Nephron progenitor cell (in vitro differentiated cells): Measurements from ENCODE around the gene VGLL4.

Source experiments
- DNase-seq: peaks from one replicate; pipeline ENCODE4 v3.0.0; 2021
- H3K27ac Mint-ChIP-seq: 2 replicates; pipeline ENCODE4 v1.8.0; 2021; ENCODE audit warnings: mild to moderate bottlenecking, moderate library complexity, mixed read lengths
- H3K27me3 Mint-ChIP-seq: 2 replicates; pipeline ENCODE4 v1.8.0; 2021; ENCODE audit warnings: mild to moderate bottlenecking, low read depth, mixed read lengths; ENCODE audit not compliant: poor library complexity
- H3K36me3 Mint-ChIP-seq: 2 replicates; pipeline ENCODE4 v1.8.0; 2021; ENCODE audit warnings: low read depth, mixed read lengths
- H3K4me1 Mint-ChIP-seq: 2 replicates; pipeline ENCODE4 v1.8.0; 2021; ENCODE audit warnings: mixed read lengths
- H3K4me3 Mint-ChIP-seq: 2 replicates; pipeline ENCODE4 v1.8.0; 2021; ENCODE audit warnings: mild to moderate bottlenecking, moderate library complexity, mixed read lengths
- H3K9me3 Mint-ChIP-seq: 2 replicates; pipeline ENCODE4 v1.8.0; 2021; ENCODE audit warnings: mild to moderate bottlenecking, moderate library complexity, mixed read lengths
- TF ChIP-seq, protein P1 (sequence below): fragments of 200-600 bp; sonication (generic); IDR thresholded peaks from 2 replicates; pipeline ENCODE4 v1.5.0; 2021; ENCODE audit warnings: antibody characterized with exemption

VGLL4 gene

DNA sequence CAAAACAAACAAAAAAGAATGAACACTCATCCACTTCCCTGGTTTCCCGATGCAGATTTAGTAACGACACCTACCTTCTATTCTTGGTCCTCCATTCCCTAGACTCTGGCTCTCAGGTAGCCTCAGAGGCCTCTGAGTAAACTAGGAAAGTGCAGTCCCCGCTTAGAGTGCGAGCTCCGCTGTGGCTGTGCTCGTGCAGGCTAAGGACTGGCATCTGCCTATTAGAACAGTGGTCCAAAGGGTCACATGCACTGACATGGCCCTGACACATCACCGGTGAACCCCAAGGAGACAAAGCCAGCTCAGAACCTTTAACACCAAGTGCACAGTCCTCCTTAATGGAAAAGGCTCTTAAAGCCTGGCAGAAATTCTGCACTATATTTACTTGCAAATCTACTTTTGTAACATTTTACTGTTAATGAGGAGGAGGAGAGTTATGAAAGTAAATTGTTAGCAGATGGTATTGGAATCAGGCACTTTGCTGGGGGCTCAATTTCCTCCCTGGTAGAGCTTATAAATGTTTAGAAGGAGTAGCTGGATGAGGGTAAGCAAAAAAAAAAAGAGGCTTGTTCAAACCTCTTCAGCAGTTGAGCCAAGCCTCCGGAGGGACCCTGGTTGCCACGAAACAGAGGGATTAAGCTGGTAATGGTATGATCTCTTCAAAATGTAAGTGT is 31.1 kb downstream of the VGLL4 start:
- H3K27me3 Mint-ChIP-seq = no peaks in the 10 kb centered on the region
- H3K9me3 Mint-ChIP-seq = no peaks in the 10 kb centered on the region
- TF ChIP-seq, protein P1, sequence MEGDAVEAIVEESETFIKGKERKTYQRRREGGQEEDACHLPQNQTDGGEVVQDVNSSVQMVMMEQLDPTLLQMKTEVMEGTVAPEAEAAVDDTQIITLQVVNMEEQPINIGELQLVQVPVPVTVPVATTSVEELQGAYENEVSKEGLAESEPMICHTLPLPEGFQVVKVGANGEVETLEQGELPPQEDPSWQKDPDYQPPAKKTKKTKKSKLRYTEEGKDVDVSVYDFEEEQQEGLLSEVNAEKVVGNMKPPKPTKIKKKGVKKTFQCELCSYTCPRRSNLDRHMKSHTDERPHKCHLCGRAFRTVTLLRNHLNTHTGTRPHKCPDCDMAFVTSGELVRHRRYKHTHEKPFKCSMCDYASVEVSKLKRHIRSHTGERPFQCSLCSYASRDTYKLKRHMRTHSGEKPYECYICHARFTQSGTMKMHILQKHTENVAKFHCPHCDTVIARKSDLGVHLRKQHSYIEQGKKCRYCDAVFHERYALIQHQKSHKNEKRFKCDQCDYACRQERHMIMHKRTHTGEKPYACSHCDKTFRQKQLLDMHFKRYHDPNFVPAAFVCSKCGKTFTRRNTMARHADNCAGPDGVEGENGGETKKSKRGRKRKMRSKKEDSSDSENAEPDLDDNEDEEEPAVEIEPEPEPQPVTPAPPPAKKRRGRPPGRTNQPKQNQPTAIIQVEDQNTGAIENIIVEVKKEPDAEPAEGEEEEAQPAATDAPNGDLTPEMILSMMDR = no peak
- no peak for DNase-seq
- peak overlapping the region; percentile 92 for H3K27ac Mint-ChIP-seq
- H3K36me3 Mint-ChIP-seq = peaks cover 21% of the 10 kb centered on the region
- H3K4me3 Mint-ChIP-seq = peak overlapping the region; percentile 55
- peaks cover 98% of the 10 kb centered on the region for H3K4me1 Mint-ChIP-seq

DNA sequence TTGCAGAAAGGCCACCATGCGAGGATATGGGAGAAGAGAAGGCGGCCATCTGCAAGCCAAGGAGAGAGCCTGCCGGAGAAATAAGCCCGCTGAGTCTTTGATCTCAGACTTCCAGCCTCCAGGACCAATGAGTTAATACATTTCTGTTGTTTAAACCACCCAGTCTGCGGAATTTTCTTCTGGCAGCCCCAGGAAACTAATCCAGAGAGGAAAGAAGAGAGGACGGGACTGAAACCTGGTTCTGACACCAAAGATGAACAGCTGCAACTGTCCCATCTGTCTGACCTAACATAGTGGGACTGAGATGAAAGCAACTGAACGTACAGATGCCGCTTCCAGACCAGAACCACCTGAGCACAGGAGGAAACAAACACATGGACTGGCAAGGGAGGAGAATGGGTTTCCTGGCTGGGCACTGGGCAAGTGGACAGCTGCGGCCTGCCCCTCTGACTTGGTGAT is 32.3 kb downstream of the VGLL4 start:
- Mint-ChIP-seq H3K4me3 (peak overlapping the region; percentile 65), H3K27ac (peak overlapping the region; percentile 86), H3K27me3 (no peaks in the 10 kb centered on the region), H3K4me1 (peaks cover 98% of the 10 kb centered on the region), H3K9me3 (no peaks in the 10 kb centered on the region), H3K36me3 (peaks cover 34% of the 10 kb centered on the region)
- TF ChIP-seq, protein P1 = no peak
- DNase-seq = no peak

DNA sequence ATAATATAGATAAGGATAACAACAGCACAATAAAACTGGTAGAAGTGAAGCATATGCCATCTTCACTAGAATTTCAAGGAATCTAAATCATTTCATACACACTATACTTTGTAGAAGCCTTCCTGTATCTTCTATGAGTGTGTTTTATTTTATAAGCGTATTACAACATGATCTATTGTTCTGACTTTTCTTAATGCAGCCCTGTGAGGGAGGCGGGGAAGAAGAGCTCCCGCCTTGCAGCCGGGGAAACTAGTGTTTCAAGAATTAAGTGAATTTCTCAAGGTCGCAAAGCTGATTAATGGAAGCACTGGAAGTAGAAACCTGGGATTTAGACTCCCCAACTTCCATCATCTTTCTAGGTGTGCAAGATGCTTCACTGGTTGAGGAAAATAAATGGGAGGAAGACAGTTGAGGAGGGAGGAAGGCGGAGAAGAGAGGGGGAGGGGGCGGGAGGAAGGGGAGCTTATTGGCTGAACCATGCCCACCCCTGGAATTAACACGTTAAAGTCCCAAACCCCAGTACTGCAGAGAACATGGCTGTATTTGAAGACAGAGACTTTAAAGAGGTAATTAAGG is 32.9 kb downstream of the VGLL4 start:
- Mint-ChIP-seq H3K4me1 (peaks cover 98% of the 10 kb centered on the region), H3K9me3 (no peaks in the 10 kb centered on the region), H3K4me3 (peak overlapping the region; percentile 65), H3K27ac (peak overlapping the region; percentile 94), H3K27me3 (peaks cover 2% of the 10 kb centered on the region), H3K36me3 (peaks cover 40% of the 10 kb centered on the region)
- no peak for DNase-seq
- TF ChIP-seq, protein P1 = no peak

DNA sequence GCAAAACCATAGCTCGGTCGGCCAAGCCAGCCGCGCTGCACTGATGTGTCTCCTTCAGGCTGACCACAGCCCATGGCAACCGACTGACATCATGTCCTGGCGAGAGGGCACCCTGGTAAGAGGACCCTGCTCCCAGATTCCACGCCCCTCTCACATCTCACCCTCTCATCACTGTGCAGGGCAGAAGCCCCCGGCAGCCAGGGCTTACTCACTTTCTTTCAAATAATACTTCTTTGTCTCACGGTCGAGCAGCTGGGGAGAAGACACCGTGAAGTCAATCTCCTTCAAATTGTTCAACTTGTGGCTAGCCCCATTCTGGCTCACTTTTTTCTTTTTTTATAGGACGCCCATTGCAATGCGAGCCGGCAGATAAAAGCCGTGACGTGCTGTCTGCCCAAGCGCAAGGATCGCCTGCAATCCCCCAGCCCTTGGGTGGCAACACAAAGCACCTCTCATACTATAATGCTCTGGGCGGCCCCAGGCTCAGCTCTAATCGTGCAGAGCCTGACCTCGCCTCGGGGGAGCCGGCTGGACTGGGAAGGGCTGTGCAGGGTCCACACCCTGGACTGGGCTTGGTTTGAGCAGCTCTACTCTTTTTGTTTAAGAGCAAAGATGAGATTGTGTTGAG is 33.6 kb downstream of the VGLL4 start:
- H3K4me3 Mint-ChIP-seq = peak overlapping the region; percentile 61
- peak overlapping the region; percentile 94 for H3K27ac Mint-ChIP-seq
- H3K9me3 Mint-ChIP-seq = no peaks in the 10 kb centered on the region
- H3K36me3 Mint-ChIP-seq = peaks cover 45% of the 10 kb centered on the region
- peaks cover 2% of the 10 kb centered on the region for H3K27me3 Mint-ChIP-seq
- peak; percentile 42 for DNase-seq
- H3K4me1 Mint-ChIP-seq = peaks cover 98% of the 10 kb centered on the region
- TF ChIP-seq, protein P1 = no peak

DNA sequence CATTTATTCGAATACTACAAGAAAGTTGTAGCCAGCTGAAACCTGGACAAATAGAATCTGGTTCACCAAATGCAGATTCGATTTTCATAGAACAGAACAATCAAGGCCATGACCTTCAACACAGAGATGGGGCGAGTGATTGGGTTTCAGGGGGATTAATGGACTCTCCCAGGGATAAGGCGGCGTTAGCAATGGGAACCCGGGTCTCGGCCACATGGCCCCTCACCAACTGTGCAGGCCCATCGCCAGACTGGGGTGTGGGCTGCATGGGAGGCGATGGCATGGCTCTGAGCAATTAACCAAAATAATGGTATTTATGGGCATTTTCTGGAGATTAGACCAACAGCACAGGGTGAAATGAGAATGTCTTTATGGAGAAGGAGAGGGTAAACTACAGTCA is 34.2 kb downstream of the VGLL4 start:
- TF ChIP-seq, protein P1 = no peak
- Mint-ChIP-seq H3K27ac (peak overlapping the region; percentile 94), H3K4me3 (peak overlapping the region; percentile 18), H3K27me3 (peaks cover 2% of the 10 kb centered on the region), H3K9me3 (no peaks in the 10 kb centered on the region), H3K4me1 (peaks cover 96% of the 10 kb centered on the region), H3K36me3 (peaks cover 45% of the 10 kb centered on the region)
- no peak for DNase-seq
